ENCODE data around the gene SEMA4A. TPM values are rescaled to one million over a fixed set of nuclear protein-coding genes. Genes with fewer than 3 reads are reported as not detected.

SEMA4A gene
- total RNA-seq, 1 experiment from 2014 or later: 0.10 TPM

GRCh38 chr1:156221986-156222692, 68.8 kb downstream of the SEMA4A start:
- DNase-seq (ENCODE audit: extremely low read depth, low read depth): no peak

GRCh38 chr1:156225677-156226014, 72.3 kb downstream of the SEMA4A start:
- DNase-seq (ENCODE audit: extremely low read depth, low read depth): no peak

GRCh38 chr1:156226116-156226538, 72.7 kb downstream of the SEMA4A start:
- no peak for DNase-seq (ENCODE audit: extremely low read depth, low read depth)

GRCh38 chr1:156226782-156227181, 73.4 kb downstream of the SEMA4A start:
- no peak for DNase-seq (ENCODE audit: extremely low read depth, low read depth)

Small RNAs within 50 kb of the gene (small RNA-seq; reads per million reads assigned to genes)
- 0 to 0.06 reads per million in 2 experiments for gene RF00568

Other genes with a start within 250 kb of the SEMA4A start
- gene RIT1, start 242.2 kb upstream of the SEMA4A start, total RNA-seq (2014; rRNA removed; shearing (Covaris generic)): 93.4 and 100.0 TPM in 2 replicates
- gene KHDC4, start 219.2 kb upstream of the SEMA4A start, total RNA-seq (2014; rRNA removed; shearing (Covaris generic)): 64.7 and 86.5 TPM in 2 replicates
- not detected in 2 replicates for gene RXFP4, start 211.9 kb upstream of the SEMA4A start, total RNA-seq (2014; rRNA removed; shearing (Covaris generic))
- 318 and 324 TPM in 2 replicates for gene ARHGEF2, start 175.0 kb upstream of the SEMA4A start, total RNA-seq (2014; rRNA removed; shearing (Covaris generic))
- 487 and 490 TPM in 2 replicates for gene SSR2, start 132.6 kb upstream of the SEMA4A start, total RNA-seq (2014; rRNA removed; shearing (Covaris generic))
- 44.6 and 45.5 TPM in 2 replicates for gene UBQLN4, start 99.8 kb upstream of the SEMA4A start, total RNA-seq (2014; rRNA removed; shearing (Covaris generic))
- gene LAMTOR2, start 98.8 kb upstream of the SEMA4A start, total RNA-seq (2014; rRNA removed; shearing (Covaris generic)): 93.6 and 97.6 TPM in 2 replicates
- gene RAB25, start 92.4 kb upstream of the SEMA4A start, total RNA-seq (2014; rRNA removed; shearing (Covaris generic)): not detected in 2 replicates
- gene MEX3A, start 71.1 kb upstream of the SEMA4A start, total RNA-seq (2014; rRNA removed; shearing (Covaris generic)): 2.8 and 3.0 TPM in 2 replicates
- 315 and 336 TPM in 2 replicates for gene LMNA, start 38.9 kb upstream of the SEMA4A start, total RNA-seq (2014; rRNA removed; shearing (Covaris generic))
- gene SLC25A44, start 40.5 kb downstream of the SEMA4A start, total RNA-seq (2014; rRNA removed; shearing (Covaris generic)): 18.4 and 19.1 TPM in 2 replicates
- 47.5 and 59.2 TPM in 2 replicates for gene PMF1, start 59.4 kb downstream of the SEMA4A start, total RNA-seq (2014; rRNA removed; shearing (Covaris generic))
- 0.50 TPM in 1 of 2 replicates, not detected in the other for gene BGLAP, start 88.6 kb downstream of the SEMA4A start, total RNA-seq (2014; rRNA removed; shearing (Covaris generic))
- gene PAQR6, start 94.5 kb downstream of the SEMA4A start, total RNA-seq (2014; rRNA removed; shearing (Covaris generic)): 1.4 and 2.5 TPM in 2 replicates
- gene SMG5, start 129.2 kb downstream of the SEMA4A start, total RNA-seq (2014; rRNA removed; shearing (Covaris generic)): 74.7 and 79.8 TPM in 2 replicates
- 11.3 and 13.3 TPM in 2 replicates for gene TMEM79, start 130.7 kb downstream of the SEMA4A start, total RNA-seq (2014; rRNA removed; shearing (Covaris generic))
- gene GLMP, start 142.1 kb downstream of the SEMA4A start, total RNA-seq (2014; rRNA removed; shearing (Covaris generic)): 50.5 and 62.2 TPM in 2 replicates
- gene VHLL, start 145.7 kb downstream of the SEMA4A start, total RNA-seq (2014; rRNA removed; shearing (Covaris generic)): not detected in 2 replicates
- gene CCT3, start 184.7 kb downstream of the SEMA4A start, total RNA-seq (2014; rRNA removed; shearing (Covaris generic)): 507 and 571 TPM in 2 replicates
- gene TSACC, start 184.9 kb downstream of the SEMA4A start, total RNA-seq (2014; rRNA removed; shearing (Covaris generic)): 0.67 and 1.4 TPM in 2 replicates
- gene RHBG, start 215.6 kb downstream of the SEMA4A start, total RNA-seq (2014; rRNA removed; shearing (Covaris generic)): not detected in 2 replicates